Psoas muscle (tissue), 8 donors: ENCODE measurements around the gene SGSH. TPM values are rescaled to one million over a fixed set of nuclear protein-coding genes. Genes with fewer than 3 reads are reported as not detected.
A peak's percentile ranks its signal among the peaks of the same experiment; 100 is the strongest.

Experiments used
- ATAC-seq, 4 donors: fragments of 200-7000 bp; cut with Tn5 transposase; one replicate each; pipeline ENCODE4 v1.9.1; 2020; ENCODE audit warnings: moderate library complexity in 3 of 4, mild to moderate bottlenecking in 2 of 4
- DNase-seq, 2 donors: peaks; one replicate each; pipeline ENCODE4 v3.0.0-alpha.2; 2020
- H3K27ac ChIP-seq: fragments of 200-600 bp; one replicate; pipeline ENCODE4 v1.8.0; 2022
- H3K27me3 ChIP-seq, 3 donors: fragments of 200-600 bp in 1 of 3; one replicate each; pipeline versions ENCODE4 v1.6.1 to v1.8.0; 2013 to 2022; ENCODE audit warnings: low read length in 2 of 3, mild to moderate bottlenecking in 2 of 3, moderate library complexity in 1 of 3; ENCODE audit not compliant: insufficient read depth in 3 of 3
- H3K36me3 ChIP-seq, 2 donors: fragments of 200-600 bp in 1 of 2; one replicate each; pipeline versions ENCODE4 v1.6.1 to v1.8.0; 2013 to 2022; ENCODE audit warnings: low read depth in 1 of 2, mild to moderate bottlenecking in 1 of 2, moderate library complexity in 1 of 2; ENCODE audit not compliant: insufficient read depth in 1 of 2
- H3K4me1 ChIP-seq: fragments of 200-600 bp; one replicate; pipeline ENCODE4 v1.8.0; 2022
- H3K4me3 ChIP-seq: fragments of 200-600 bp; one replicate; pipeline ENCODE4 v1.8.0; 2022; ENCODE audit warnings: mild to moderate bottlenecking
- H3K9me3 ChIP-seq: fragments of 200-600 bp; one replicate; pipeline ENCODE4 v1.8.0; 2022
- CTCF ChIP-seq: fragments of 200-600 bp; IDR thresholded peaks from one replicate; pipeline ENCODE4 v1.8.0; 2022; ENCODE audit warnings: antibody characterized with exemption
- WGBS, 3 donors: extraction: QIAGEN DNeasy Blood & Tissue Kit; methylation state at CpG; one replicate each; pipeline versions ENCODE4 v1.1.6 to v1.1.7; 2013; 5-methylcytosine and 5-hydroxymethylcytosine counted together
- intact Hi-C, 2 donors: fragments of 100-400 bp; cut with DNase I; formaldehyde crosslinking; loops; one replicate each; pipeline versions ENCODE4 v1.11.0 to v1.14.2; 2022
- polyA plus RNA-seq, 3 donors: library from polyadenylated mRNA; stranded (reverse); fragments of 200-250 nt; gene quantifications; one replicate each; pipeline ENCODE4 v1.2.3, GENCODE V29; 2013
- total RNA-seq, 4 donors: library from RNA; stranded (reverse); fragmentation: NEBNext Ultra II Directional in 2 of 4; extraction: Animal tissue kit (Norgen Biotek cat#: 25700) in 2 of 4; gene quantifications; one replicate each; pipeline versions ENCODE4 v1.2.1 to v1.2.4, GENCODE V29; 2021 to 2023
- donor health status: healthy with polysubstance abuse.
- donor health status: DM: no; HTN: no; CAD: no; lungs with moderate emphysema.
- donor health status: Bipolar disorder and iron deficiency.
- donor health status: healthy.
- donor health status: DM: yes; HTN: yes; CAD: no.
- donor health status: DM: no; HTN: no; CAD: no.
- donor health status: DM: no; HTN: no; CAD: no.
- donor health status: DM: yes; HTN: yes; CAD: no.

Gene SGSH
- total and polyA plus RNA-seq, 7 donors = 4.7 to 16.6 (median 5.6) TPM

- WGBS, 3 donors = 66 to 82% (median 69%) methylated on average over 26 of the region's 26 CpGs
- H3K36me3 ChIP-seq = peaks cover 0 to 44% of the 10 kb centered on the region in 2 donors
- no peak overlapping the region for H3K4me3 ChIP-seq
- ATAC-seq = peak; percentile 60 to 89 (median 84)
- intact Hi-C loops = no loop called here
- H3K4me1 ChIP-seq = no peaks in the 10 kb centered on the region
- no peaks in the 10 kb centered on the region for H3K9me3 ChIP-seq
- no peaks in the 10 kb centered on the region for H3K27me3 ChIP-seq
- H3K27ac ChIP-seq = peak overlapping the region; percentile 61
- no peak for TF ChIP-seq CTCF
- peak; percentile 19 to 41 for DNase-seq
Observed at GRCh38 chr17:80243526-80244433, 23.6 kb upstream of the SGSH start.

GRCh38 chr17:80242505-80242904, 22.4 kb upstream of the SGSH start:
- H3K27me3 ChIP-seq = no peaks in the 10 kb centered on the region
- no peak for TF ChIP-seq CTCF
- no peaks in the 10 kb centered on the region for H3K9me3 ChIP-seq
- intact Hi-C loops = no loop called here
- ATAC-seq (no peak), DNase-seq (no peak)
- WGBS, 3 donors = 80 to 90% (median 86%) methylated on average over 14 of the region's 14 CpGs
- H3K4me1 ChIP-seq = no peaks in the 10 kb centered on the region
- peaks cover 0 to 47% of the 10 kb centered on the region in 2 donors for H3K36me3 ChIP-seq
- no peak overlapping the region for H3K4me3 ChIP-seq
- H3K27ac ChIP-seq = no peak overlapping the region

GRCh38 chr17:80237386-80237785, 17.3 kb upstream of the SGSH start:
- ATAC-seq = no peak
- intact Hi-C loops = no loop called here
- Histone ChIP-seq H3K4me1 (no peaks in the 10 kb centered on the region), H3K27me3 (no peaks in the 10 kb centered on the region), H3K4me3 (no peak overlapping the region), H3K27ac (no peak overlapping the region), H3K9me3 (peaks cover 13% of the 10 kb centered on the region), H3K36me3 (peaks cover 0 to 58% of the 10 kb centered on the region in 2 donors)
- TF ChIP-seq CTCF = no peak
- peak in 1 of 2 donors; percentile 39 for DNase-seq
- whole genome bisulfite sequencing, 3 donors = 95 to 97% (median 95%) methylated on average over 10 of the region's 10 CpGs

- Histone ChIP-seq H3K9me3 (peaks cover 18% of the 10 kb centered on the region), H3K4me1 (no peaks in the 10 kb centered on the region), H3K36me3 (peaks cover 0 to 58% of the 10 kb centered on the region in 2 donors), H3K27ac (no peak overlapping the region), H3K27me3 (no peaks in the 10 kb centered on the region), H3K4me3 (no peak overlapping the region)
- DNase-seq (peak in 1 of 2 donors; percentile 44), ATAC-seq (no peak)
- intact Hi-C loops = no loop called here
- 83 to 87% (median 86%) methylated on average over 17 of the region's 17 CpGs for WGBS, 3 donors
- TF ChIP-seq CTCF = no peak
Observed at GRCh38 chr17:80236911-80237310, 16.8 kb upstream of the SGSH start.
